Measurements from ENCODE around the gene GALNT10. TPM values are rescaled to one million over a fixed set of nuclear protein-coding genes. Genes with fewer than 3 reads are reported as not detected.

Gene GALNT10
- total and polyA plus RNA-seq, 10 of the 15 experiments (the other 5 are each of a cell fraction or from before 2014, with no cell fraction given): 3.9 to 35.4 (median 15.5) TPM

GRCh38 chr5:154217462-154217861, 26.9 kb downstream of the GALNT10 start:
- Histone ChIP-seq H3K4me1 (ENCODE audit: control insufficient read depth, insufficient read depth, low read length) (peaks cover 12% of the 10 kb centered on the region), H3K27me3 (replicated peaks in 1 of 2; ENCODE audit: control insufficient read depth in 2 of 2, insufficient read depth in 2 of 2, low read length in 1 of 2) (no peaks in the 10 kb centered on the region), H3K79me2 (ENCODE audit: control insufficient read depth, insufficient read depth, low read length) (peaks cover 8% of the 10 kb centered on the region), H3K9me3 (replicated peaks; ENCODE audit: control insufficient read depth, insufficient read depth, low read length) (no peaks in the 10 kb centered on the region), H3K36me3 (ENCODE audit: control insufficient read depth in 2 of 2, insufficient read depth in 2 of 2, low read length in 1 of 2) (peaks cover 3 to 4% of the 10 kb centered on the region in 2 experiments; a peak in 3 of 4 replicates), H3K9ac (ENCODE audit: control insufficient read depth, insufficient read depth, low read length) (no peak overlapping the region), H4K20me1 (ENCODE audit: control insufficient read depth, insufficient read depth) (no peaks in the 10 kb centered on the region), H3K4me2 (ENCODE audit: control insufficient read depth, insufficient read depth) (no peak overlapping the region), H3K4me3 (no peak overlapping the region), H2AFZ (ENCODE audit: control insufficient read depth, low read depth, low read length) (no peak overlapping the region), H3K27ac (ENCODE audit: control insufficient read depth, insufficient read depth) (no peak overlapping the region)
- CTCF ChIA-PET: interaction anchor here (1.0 to 1.3 kb wide), 3 partner anchors 13 to 20 kb away, joined by 3 to 5 read pairs (median 4); no protein-coding TSS in a partner anchor
- POLR2A ChIA-PET: interaction anchor here (1.8 kb wide), 1 partner anchor 9 kb away, joined by 7 read pairs; no protein-coding TSS in a partner anchor
- ATAC-seq: no peak
- TF ChIP-seq JUND (IDR thresholded peaks at IDR 0.05; ENCODE audit: low read depth, low read length): no peak
- WGBS (ENCODE audit: insufficient coverage, insufficient replicate concordance, low lambda C conversion rate, missing lambda C conversion rate): 98% methylated on average over 4 of the region's 4 CpGs
- in situ Hi-C loops (cut with MboI) (no loop called here), intact Hi-C loops (cut with micrococcal nuclease; ENCODE audit: unreplicated experiment) (no loop called here)
- no peak for FAIRE-seq
- no TSS peak for BruUV-seq (replicated peaks)
- SMC1A ChIA-PET (ENCODE audit: uncharacterized antibody, unreplicated experiment): interaction anchor here (0.9 to 3.4 kb wide), 10 partner anchors 9 to 168 kb away, joined by 3 to 16 read pairs (median 4); no protein-coding TSS in a partner anchor
- RAD21 ChIA-PET (ENCODE audit: unreplicated experiment): interaction anchor here (1.1 kb wide), 1 partner anchor 67 kb away, joined by 3 read pairs; no protein-coding TSS in a partner anchor
- no peak for DNase-seq (ENCODE audit: low read depth, low spot score)

GRCh38 chr5:154218786-154219185, 28.3 kb downstream of the GALNT10 start:
- intact Hi-C loops (cut with micrococcal nuclease; ENCODE audit: unreplicated experiment): no loop called here
- H3K27ac ChIP-seq (ENCODE audit: control insufficient read depth, insufficient read depth): no peak overlapping the region
- FAIRE-seq (no peak), ATAC-seq (no peak), DNase-seq (ENCODE audit: low read depth, low spot score) (no peak)
- no peak overlapping the region for H3K4me3 ChIP-seq
- no peaks in the 10 kb centered on the region for H3K9me3 ChIP-seq (replicated peaks; ENCODE audit: control insufficient read depth, insufficient read depth, low read length)
- H3K9ac ChIP-seq (ENCODE audit: control insufficient read depth, insufficient read depth, low read length): no peak overlapping the region
- BruUV-seq (replicated peaks): no TSS peak
- peaks cover 3 to 4% of the 10 kb centered on the region in 2 experiments; a peak in 3 of 4 replicates for H3K36me3 ChIP-seq (ENCODE audit: control insufficient read depth in 2 of 2, insufficient read depth in 2 of 2, low read length in 1 of 2)
- ChIA-PET CTCF (interaction anchor here (0.7 kb wide), 1 partner anchor 21 kb away, joined by 3 read pairs; no protein-coding TSS in a partner anchor), SMC1A (ENCODE audit: uncharacterized antibody, unreplicated experiment) (interaction anchor here (1.7 to 3.4 kb wide), 2 partner anchors 13 to 21 kb away, joined by 8 to 16 read pairs; no protein-coding TSS in a partner anchor), POLR2A (interaction anchor here (0.5 to 1.8 kb wide), 2 partner anchors 7 to 155 kb away, joined by 3 to 7 read pairs; no protein-coding TSS in a partner anchor), RAD21 (ENCODE audit: unreplicated experiment) (no interaction called here)
- H3K27me3 ChIP-seq (replicated peaks in 1 of 2; ENCODE audit: control insufficient read depth in 2 of 2, insufficient read depth in 2 of 2, low read length in 1 of 2): no peaks in the 10 kb centered on the region
- no peak overlapping the region for H2AFZ ChIP-seq (ENCODE audit: control insufficient read depth, low read depth, low read length)
- 96% methylated on average over 8 of the region's 8 CpGs for WGBS (ENCODE audit: insufficient coverage, insufficient replicate concordance, low lambda C conversion rate, missing lambda C conversion rate)
- H3K4me2 ChIP-seq (ENCODE audit: control insufficient read depth, insufficient read depth): no peak overlapping the region
- H3K4me1 ChIP-seq (ENCODE audit: control insufficient read depth, insufficient read depth, low read length): peaks cover 11% of the 10 kb centered on the region
- H3K79me2 ChIP-seq (ENCODE audit: control insufficient read depth, insufficient read depth, low read length): no peaks in the 10 kb centered on the region; the same call in 1 of the 2 replicates
- no peaks in the 10 kb centered on the region for H4K20me1 ChIP-seq (ENCODE audit: control insufficient read depth, insufficient read depth)
- in situ Hi-C loops (cut with MboI): no loop called here
- TF ChIP-seq ZNF687 (IDR thresholded peaks at IDR 0.05) (no peak), ZBTB4 (CRISPR knock-in tag; IDR thresholded peaks at IDR 0.05) (no peak), YBX1 (IDR thresholded peaks at IDR 0.05) (no peak), IKZF1 (conservative IDR thresholded peaks at IDR 0.05) (no peak), EGR1 (IDR thresholded peaks at IDR 0.05; ENCODE audit: borderline replicate concordance in 1 of 2, low read depth in 2 of 2, low read length in 2 of 2) (no peak), POLR2AphosphoS5 (IDR thresholded peaks at IDR 0.05; ENCODE audit: low read length) (no peak), JUND (IDR thresholded peaks at IDR 0.05; ENCODE audit: low read depth, low read length) (no peak), LARP7 (IDR thresholded peaks at IDR 0.05) (no peak)
